Esophagus muscularis mucosa (tissue), 4 donors: ENCODE results near the gene FUT3. TPM values are rescaled to one million over a fixed set of nuclear protein-coding genes. Genes with fewer than 3 reads are reported as not detected.

ENCODE experiments used
- DNase-seq: peaks from one replicate; pipeline ENCODE4 v3.0.0-alpha.2; 2017; ENCODE audit errors: extremely low spot score
- H3K27ac ChIP-seq, 4 donors: fragments of 200-600 bp; sonication (generic); replicated peaks in 1 of 4; 1 replicate in 3 of 4; 2 replicates in 1 of 4; pipeline ENCODE4 v1.5.1; 2016 to 2019; ENCODE audit warnings: mild to moderate bottlenecking in 1 of 4
- H3K27me3 ChIP-seq, 4 donors: fragments of 200-600 bp; sonication (generic); one replicate each; pipeline versions ENCODE4 v1.5.1 to v1.6.0; 2016 to 2019
- H3K36me3 ChIP-seq, 4 donors: fragments of 200-600 bp; sonication (generic); one replicate each; pipeline ENCODE4 v1.5.1; 2016 to 2019
- H3K4me1 ChIP-seq, 4 donors: fragments of 200-600 bp; sonication (generic); one replicate each; pipeline ENCODE4 v1.5.1; 2016 to 2019
- H3K4me3 ChIP-seq, 4 donors: fragments of 200-600 bp; sonication (generic); 1 replicate in 2 of 4; 2 replicates in 2 of 4; pipeline ENCODE4 v1.5.1; 2016 to 2019; ENCODE audit warnings: mild to moderate bottlenecking in 4 of 4, moderate library complexity in 1 of 4
- H3K9me3 ChIP-seq, 4 donors: fragments of 200-600 bp; sonication (generic); 1 replicate in 3 of 4; 2 replicates in 1 of 4; pipeline ENCODE4 v1.5.1; 2016 to 2019
- EP300 ChIP-seq: sonication (generic); formaldehyde crosslinking; IDR thresholded peaks from one replicate; pipeline ENCODE4 v1.6.1; 2017; ENCODE audit warnings: antibody characterized with exemption
- POLR2A ChIP-seq: fragments of 450-650 bp; IDR thresholded peaks from one replicate; pipeline ENCODE4 v1.6.1; 2017; ENCODE audit warnings: antibody characterized with exemption, moderate library complexity, mild to moderate bottlenecking, low read depth
- POLR2AphosphoS5 ChIP-seq, 2 donors: sonication (generic); formaldehyde crosslinking; IDR thresholded peaks; one replicate each; pipeline ENCODE4 v1.6.1; 2017; ENCODE audit warnings: antibody characterized with exemption in 2 of 2
- WGBS: methylation state at CpG from one replicate; pipeline ENCODE4 v1.1.5; 2018; 5-methylcytosine and 5-hydroxymethylcytosine counted together
- intact Hi-C: fragments of 100-400 bp; cut with DNase I; formaldehyde crosslinking; loops from one replicate; pipeline ENCODE4 v1.15.1; 2023
- total RNA-seq, 4 donors: library from RNA; depleted of rRNA; stranded (reverse); fragments of >200 nt; gene quantifications; one replicate each; pipeline versions ENCODE4 v1.1.0 to v1.2.1, GENCODE V29; 2016
- TF ChIP-seq, protein P1 (sequence below), 3 experiments: fragments of 200-600 bp in 2 of 3; fragments of 450-650 bp in 1 of 3; sonication (generic) in 2 of 3; IDR thresholded peaks; one replicate each; pipeline ENCODE4 v1.5.1; 2017 to 2019; ENCODE audit warnings: antibody characterized with exemption in 3 of 3, mild to moderate bottlenecking in 2 of 3, moderate library complexity in 1 of 3

Gene FUT3
- total RNA-seq, 4 donors from 2014 or later: 0.57 TPM; not detected in 3

DNA sequence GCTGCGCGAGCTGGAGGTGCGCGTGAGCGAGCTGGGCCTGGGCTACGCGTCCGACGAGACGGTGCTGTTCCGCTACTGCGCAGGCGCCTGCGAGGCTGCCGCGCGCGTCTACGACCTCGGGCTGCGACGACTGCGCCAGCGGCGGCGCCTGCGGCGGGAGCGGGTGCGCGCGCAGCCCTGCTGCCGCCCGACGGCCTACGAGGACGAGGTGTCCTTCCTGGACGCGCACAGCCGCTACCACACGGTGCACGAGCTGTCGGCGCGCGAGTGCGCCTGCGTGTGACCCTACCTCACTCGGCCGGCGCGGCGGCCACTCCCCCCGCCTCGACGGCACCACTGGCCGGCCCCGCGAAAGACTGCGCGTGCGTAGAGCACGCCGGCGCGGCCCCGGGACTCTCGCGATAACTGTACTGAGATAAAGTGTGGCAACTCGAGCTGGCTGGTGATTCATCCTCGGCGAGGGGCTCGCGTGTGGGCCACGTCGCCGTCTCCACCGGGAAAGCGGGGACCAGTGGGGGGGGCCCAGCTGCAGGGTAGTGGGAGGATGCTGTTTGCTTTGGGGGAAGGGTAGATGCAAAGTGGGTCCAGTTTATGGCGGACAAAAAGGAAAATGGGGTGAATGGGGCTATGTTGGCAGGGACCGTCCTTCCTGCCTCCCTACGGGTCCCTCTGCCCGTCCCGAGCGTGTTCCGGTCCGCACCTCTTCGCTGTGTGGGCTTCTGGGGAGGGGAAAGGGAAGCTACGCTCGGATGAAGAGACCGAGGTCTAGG, 23.2 kb downstream of the FUT3 start:
- Histone ChIP-seq H3K27ac (peak overlapping the region; percentile 89 to 95 (median 91)), H3K9me3 (no peaks in the 10 kb centered on the region), H3K27me3 (peaks cover 0 to 39% (median 1%) of the 10 kb centered on the region in 4 donors), H3K36me3 (no peaks in the 10 kb centered on the region), H3K4me1 (peaks cover 21 to 45% (median 36%) of the 10 kb centered on the region in 4 donors), H3K4me3 (peak overlapping the region; percentile 52 to 68 (median 54))
- intact Hi-C loops: loop anchor here (5.0 kb wide), 1 partner anchor 64 kb away; no protein-coding TSS in a partner anchor
- 2% methylated on average over 16 of the region's 91 CpGs for WGBS
- DNase-seq: peak; percentile 98
- TF ChIP-seq POLR2AphosphoS5 (IDR thresholded peaks at IDR 0.05): peak; percentile 92 to 99
- peak; percentile 69 for TF ChIP-seq POLR2A
- TF ChIP-seq EP300: no peak
- TF ChIP-seq, protein P1, sequence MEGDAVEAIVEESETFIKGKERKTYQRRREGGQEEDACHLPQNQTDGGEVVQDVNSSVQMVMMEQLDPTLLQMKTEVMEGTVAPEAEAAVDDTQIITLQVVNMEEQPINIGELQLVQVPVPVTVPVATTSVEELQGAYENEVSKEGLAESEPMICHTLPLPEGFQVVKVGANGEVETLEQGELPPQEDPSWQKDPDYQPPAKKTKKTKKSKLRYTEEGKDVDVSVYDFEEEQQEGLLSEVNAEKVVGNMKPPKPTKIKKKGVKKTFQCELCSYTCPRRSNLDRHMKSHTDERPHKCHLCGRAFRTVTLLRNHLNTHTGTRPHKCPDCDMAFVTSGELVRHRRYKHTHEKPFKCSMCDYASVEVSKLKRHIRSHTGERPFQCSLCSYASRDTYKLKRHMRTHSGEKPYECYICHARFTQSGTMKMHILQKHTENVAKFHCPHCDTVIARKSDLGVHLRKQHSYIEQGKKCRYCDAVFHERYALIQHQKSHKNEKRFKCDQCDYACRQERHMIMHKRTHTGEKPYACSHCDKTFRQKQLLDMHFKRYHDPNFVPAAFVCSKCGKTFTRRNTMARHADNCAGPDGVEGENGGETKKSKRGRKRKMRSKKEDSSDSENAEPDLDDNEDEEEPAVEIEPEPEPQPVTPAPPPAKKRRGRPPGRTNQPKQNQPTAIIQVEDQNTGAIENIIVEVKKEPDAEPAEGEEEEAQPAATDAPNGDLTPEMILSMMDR (IDR thresholded peaks at IDR 0.05): peak in 1 of 3 experiments; percentile 4

DNA sequence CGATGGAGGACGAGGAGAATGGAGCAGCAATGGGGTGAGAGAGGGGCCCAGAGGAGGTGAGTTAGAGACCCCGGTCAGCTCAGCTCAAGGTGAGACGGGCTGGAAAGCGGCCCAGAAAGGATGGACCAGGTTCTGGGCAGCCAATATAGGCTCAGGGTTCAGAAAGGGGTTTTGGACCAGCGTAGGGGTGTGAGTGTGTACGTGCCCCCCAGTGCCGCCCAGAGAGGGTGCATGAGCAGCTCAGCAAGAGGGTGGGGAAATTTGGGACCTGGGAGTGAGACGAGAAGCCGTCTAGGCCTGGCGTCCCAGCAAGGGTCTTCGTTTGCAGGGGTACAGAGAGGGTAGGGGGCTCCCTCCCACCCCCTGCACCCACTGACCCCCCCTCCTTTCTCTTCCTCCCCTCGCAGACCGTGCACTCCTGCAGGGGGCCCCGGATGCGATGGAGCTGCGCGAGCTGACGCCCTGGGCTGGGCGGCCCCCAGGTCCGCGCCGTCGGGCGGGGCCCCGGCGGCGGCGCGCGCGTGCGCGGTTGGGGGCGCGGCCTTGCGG, 23.8 kb downstream of the FUT3 start:
- WGBS: 46% methylated on average over 13 of the region's 37 CpGs
- Histone ChIP-seq H3K4me3 (peak overlapping the region; percentile 52 to 68 (median 54)), H3K27ac (peak overlapping the region; percentile 89 to 95 (median 91)), H3K4me1 (peaks cover 21 to 51% (median 39%) of the 10 kb centered on the region in 4 donors), H3K36me3 (no peaks in the 10 kb centered on the region), H3K9me3 (no peaks in the 10 kb centered on the region), H3K27me3 (peaks cover 0 to 39% (median 1%) of the 10 kb centered on the region in 4 donors)
- intact Hi-C loops: loop anchor here (5.0 kb wide), 1 partner anchor 65 kb away; no protein-coding TSS in a partner anchor
- TF ChIP-seq POLR2AphosphoS5 (IDR thresholded peaks at IDR 0.05) (no peak), POLR2A (no peak), EP300 (no peak)
- TF ChIP-seq, protein P1 (IDR thresholded peaks at IDR 0.05): no peak
- DNase-seq: no peak

DNA sequence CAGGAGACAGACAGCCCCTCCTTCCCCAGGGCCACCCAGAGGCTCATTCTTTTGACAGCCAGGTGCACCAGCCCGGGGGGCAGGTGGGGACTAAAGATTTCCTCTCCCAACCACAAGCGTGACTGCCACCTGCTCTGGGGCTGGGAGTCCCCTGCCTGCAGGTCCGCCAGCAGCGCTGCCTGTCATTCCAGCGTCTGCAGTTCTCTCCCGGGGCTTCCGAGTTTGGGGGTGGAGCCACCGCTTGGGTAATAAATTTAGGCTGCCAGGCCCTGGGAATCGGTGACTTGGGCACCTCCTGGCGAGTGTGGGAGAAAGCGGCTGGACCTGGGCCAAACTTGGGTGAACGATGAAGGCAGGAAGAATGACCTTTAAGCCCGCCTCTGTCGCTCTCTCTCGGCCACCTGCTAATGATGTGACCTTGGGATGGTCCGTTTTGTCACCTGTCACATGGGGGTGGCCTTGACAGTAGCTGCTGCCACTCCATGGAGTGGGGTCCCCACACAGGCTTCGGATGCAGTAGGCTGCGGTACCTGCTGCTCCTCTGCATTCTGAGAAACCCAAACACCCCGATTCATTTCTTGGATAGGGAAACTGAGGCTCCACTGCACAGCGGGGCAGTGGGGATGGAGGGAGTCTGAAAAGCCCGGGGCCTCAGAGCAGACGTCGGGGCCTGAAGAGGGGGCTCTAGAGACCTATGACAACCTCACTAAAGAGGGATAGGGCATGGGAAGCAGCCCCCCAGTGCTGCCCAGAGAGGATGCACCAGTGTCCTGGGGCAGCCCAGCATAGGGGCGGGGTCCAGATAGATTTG, 24.5 kb downstream of the FUT3 start:
- no peak overlapping the region for H3K4me3 ChIP-seq
- intact Hi-C loops: loop anchor here (5.0 kb wide), 1 partner anchor 66 kb away; no protein-coding TSS in a partner anchor
- WGBS: 19% methylated on average over 23 of the region's 24 CpGs
- no peaks in the 10 kb centered on the region for H3K36me3 ChIP-seq
- peaks cover 27 to 58% (median 46%) of the 10 kb centered on the region in 4 donors for H3K4me1 ChIP-seq
- peaks cover 0 to 39% (median 1%) of the 10 kb centered on the region in 4 donors for H3K27me3 ChIP-seq
- no peak for DNase-seq
- TF ChIP-seq POLR2A (no peak), POLR2AphosphoS5 (IDR thresholded peaks at IDR 0.05) (peak; percentile 25 to 44), EP300 (no peak)
- TF ChIP-seq, protein P1 (IDR thresholded peaks at IDR 0.05): peak; percentile 17 to 40 (median 38)
- H3K27ac ChIP-seq: peak overlapping the region; percentile 89 to 95 (median 91)
- H3K9me3 ChIP-seq: no peaks in the 10 kb centered on the region

DNA sequence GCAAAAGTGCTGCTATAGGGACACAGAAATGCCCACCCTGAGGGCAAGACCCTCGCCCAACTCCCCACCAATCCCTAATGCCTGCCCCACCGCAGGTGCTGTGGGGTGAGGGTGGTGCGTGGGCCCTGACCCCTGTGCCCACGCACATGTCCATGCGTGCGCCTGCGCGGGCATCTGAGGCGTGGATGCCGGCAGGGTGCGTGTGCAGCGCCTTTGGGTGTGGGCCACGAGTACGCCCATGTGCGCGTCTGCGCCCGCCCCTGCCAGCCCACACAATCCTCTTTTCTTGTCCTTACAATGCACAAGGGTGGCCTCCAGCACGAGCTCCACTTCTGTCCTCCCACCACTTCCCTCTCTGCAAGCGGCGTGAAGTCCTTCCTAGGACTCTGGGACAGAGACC, 26.1 kb downstream of the FUT3 start:
- Histone ChIP-seq H3K27me3 (peaks cover 0 to 33% (median 1%) of the 10 kb centered on the region in 4 donors), H3K4me3 (no peak overlapping the region), H3K9me3 (no peaks in the 10 kb centered on the region), H3K36me3 (no peaks in the 10 kb centered on the region), H3K4me1 (peaks cover 27 to 60% (median 50%) of the 10 kb centered on the region in 4 donors), H3K27ac (no peak overlapping the region)
- WGBS: 88% methylated on average over 20 of the region's 21 CpGs
- intact Hi-C loops: loop anchor here (5.0 kb wide), 1 partner anchor 67 kb away; no protein-coding TSS in a partner anchor
- DNase-seq: no peak
- TF ChIP-seq, protein P1 (IDR thresholded peaks at IDR 0.05): no peak
- TF ChIP-seq POLR2AphosphoS5 (IDR thresholded peaks at IDR 0.05) (no peak), POLR2A (no peak), EP300 (no peak)
